C1 segment of cervical spinal cord (tissue), 14 donors: ENCODE measurements around the gene SORCS1.
A peak's percentile ranks its signal among the peaks of the same experiment; 100 is the strongest.

Experiments used
- DNase-seq, 14 donors: peaks; one replicate each; lab custom pipeline; 2025; lab: John Stamatoyannopoulos, UW

The SORCS1 gene

DNA sequence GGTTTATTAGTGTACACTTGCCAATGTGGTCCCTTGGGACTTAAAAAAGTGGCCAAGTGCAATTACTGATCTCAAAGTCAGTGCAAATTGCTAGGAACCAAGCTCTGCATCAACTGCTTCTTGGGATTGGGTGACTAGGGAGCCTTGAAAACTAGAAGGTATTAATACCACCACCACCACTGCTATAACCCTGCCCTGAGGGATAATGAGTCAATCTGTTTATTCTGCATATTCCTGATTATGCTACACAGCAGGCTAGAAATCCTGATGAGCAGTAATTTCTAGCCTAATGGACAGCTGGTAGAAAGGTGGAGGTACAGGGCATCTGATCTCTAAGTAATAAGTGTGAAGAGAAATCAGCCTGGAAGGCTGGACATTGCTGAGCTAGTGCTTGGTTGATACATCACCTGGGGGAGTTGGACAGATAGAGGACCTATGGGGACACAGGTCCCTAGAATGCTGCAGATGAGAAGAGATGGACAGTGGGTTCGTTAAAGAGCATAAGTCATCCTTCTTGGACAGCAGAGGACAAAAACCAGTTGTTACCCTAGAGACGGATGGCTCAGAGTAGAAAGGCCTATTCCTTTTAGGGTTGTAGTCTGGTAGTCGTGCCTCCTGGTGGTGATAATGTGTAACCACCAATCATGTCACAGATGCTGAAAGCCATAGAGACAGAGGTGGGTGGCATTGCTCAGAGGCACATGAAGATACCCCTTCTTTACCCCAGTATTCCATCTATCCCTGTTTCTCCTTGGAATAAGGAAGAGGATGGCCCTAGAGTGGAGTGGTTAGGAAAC, 554.8 kb downstream of the SORCS1 start:
- no peak for DNase-seq

DNA sequence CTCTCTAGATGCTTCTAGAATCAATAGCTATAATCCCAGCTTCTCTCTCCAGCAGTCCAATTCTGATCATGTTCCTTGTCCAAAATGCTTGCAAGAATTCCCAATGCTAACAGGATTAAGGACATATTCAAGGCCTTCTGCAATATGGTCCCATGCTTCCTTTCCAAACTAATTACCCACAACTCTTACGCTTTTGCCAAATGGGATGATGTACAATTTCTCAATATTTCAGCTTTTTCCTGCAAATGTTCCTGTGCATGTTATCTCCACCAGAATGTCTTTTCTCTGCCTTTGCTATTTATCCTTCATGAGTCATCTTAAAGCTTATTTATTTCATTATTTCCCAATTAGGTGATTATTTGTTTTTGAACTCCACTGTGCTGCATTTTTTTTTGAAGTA, 556.4 kb downstream of the SORCS1 start:
- no peak for DNase-seq

- no peak for DNase-seq
These were observed 569.2 kb downstream of the SORCS1 start for GRCh38 chr10:106595281-106595680.

DNA sequence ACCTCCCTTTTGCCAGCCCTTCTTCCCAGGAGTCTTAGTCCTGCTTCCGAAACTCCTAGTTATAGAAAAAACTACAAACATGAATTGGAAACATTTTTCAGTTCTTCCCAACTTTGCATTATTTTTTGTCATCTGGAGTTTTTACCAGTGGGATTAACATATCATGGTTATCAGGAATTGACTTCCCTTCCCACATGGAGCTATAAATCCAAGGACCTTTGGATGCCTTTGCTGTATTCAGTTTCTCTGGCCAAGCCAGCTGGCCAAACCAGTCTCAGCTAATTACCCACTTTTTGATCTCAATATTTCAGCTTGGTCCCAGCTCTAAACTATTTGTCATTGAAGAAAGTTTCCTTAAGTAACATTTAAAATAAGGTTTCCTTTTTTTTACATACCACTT, 570.6 kb downstream of the SORCS1 start:
- DNase-seq, result no peak

DNA sequence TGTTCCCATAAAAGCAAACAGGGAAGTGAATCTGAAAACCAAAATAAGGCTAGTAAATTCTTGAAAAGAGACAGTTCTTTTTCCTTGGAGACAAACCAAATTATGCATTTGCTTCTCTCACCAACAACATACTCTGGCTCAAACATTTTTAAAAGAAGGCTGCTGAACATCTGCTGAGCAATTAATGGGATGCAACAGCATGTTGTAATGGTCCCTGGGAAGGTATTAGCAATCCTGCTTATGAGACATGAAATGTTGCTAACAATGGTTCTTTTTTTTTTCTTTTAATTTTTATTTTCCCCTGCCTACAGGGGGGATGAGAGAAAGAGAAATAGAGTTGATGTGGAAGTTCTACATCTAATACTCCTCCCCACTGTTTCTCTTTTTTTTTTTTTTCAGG, 572.1 kb downstream of the SORCS1 start:
- no peak for DNase-seq

GRCh38 chr10:106582291-106582690, 582.2 kb downstream of the SORCS1 start:
- DNase-seq, result peak in 10 of 14 donors; percentile 5 to 58 (median 48)

DNA sequence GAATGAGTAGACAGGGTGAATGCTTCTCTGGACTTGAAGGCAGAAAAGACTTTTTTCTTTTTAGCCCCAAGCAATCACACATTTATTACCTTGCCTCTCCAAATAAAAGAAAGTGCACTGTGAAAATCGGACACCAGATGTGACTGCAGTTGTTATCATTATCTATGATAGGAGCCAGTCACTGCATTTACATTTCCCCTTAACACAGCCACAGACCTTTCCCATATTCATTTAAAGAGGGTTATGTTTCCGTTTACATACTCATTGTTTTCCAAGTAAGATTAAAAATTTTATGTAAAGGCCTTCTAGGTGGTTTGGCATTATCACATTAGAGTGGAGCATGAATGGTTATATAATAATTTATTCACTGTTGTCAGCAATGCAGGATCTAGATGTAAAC, 586.8 kb downstream of the SORCS1 start:
- no peak for DNase-seq

- DNase-seq, result no peak
These were observed 587.2 kb downstream of the SORCS1 start for GRCh38 chr10:106577266-106577665.

- no peak for DNase-seq
These were observed 588.0 kb downstream of the SORCS1 start for GRCh38 chr10:106576534-106576933.

DNA sequence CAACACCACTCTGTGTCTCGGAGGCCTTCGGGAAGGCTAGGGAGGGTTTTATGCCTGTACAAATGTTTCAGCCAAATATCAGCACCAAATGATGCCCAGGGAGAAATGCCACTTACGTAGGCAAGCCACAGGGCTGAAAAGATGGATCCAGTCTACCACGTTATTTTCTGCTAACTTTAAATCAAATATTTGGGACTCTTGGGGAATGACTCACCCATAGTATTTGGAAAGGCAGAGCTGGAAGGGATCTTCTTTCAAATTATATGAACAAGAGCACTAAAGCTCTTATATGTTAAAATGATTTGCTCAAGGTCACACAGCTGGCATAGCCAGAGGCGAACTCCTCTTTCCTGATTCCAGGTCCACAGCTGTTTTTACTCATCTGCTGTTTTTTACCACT, 591.4 kb downstream of the SORCS1 start:
- no peak for DNase-seq

GRCh38 chr10:106571192-106571946, 593.1 kb downstream of the SORCS1 start:
- peak in 7 of 14 donors; percentile 0 to 37 (median 4) for DNase-seq

DNA sequence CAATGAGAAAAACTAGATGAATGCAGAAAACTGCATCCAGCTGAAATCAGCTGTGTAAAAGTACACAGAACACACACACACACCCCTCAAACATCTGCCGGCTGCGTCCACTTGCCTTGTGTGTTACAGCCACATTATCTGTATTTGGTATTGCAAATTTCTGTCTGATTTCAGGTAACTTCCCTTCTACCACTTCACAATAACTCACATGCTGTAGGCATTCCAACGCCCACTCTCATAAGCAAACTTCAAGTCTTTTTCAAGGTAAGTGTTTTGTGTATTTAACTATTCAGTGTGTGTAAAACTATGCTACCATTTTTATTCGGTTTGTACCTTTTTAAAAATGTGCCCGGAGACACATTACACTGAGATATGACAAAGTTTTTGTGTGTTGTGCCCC, 594.2 kb downstream of the SORCS1 start:
- DNase-seq, result no peak

DNA sequence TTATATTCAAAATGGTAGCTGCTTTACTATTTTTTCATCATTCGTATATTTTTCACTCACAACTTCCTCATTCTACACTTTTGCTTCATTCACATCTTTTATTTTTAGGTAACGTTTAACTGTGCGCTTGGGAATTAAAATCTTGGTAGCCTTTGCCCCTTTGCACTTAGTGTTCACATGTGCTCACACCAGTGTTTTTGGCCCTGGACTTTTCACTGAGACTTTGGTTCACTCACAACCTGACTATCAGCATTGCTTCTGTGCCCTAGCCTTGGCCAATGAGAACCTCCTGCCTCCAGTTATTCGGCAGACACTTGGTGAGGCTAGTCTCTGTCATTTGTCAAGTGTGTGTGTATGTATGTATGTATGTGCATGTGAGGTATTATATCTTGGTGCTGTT, 596.9 kb downstream of the SORCS1 start:
- no peak for DNase-seq

DNA sequence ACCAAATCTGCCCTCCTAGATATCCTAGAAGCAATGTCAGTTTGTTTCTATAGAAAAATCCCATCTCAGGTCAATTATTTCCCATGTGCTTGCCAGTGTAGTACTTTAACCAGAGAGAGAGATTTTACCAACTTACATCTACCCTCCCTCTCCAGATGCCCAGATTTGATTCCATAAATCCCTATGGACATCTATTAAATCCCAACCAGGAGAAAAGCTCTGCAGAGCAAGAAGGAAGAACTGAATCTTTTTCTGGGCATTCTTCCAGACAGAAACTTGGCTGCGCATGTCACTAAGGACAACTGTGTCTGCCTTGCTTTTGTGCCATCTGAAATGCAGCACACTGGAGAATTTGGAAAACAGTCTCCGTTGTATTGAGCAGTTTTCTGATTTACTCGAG, 597.6 kb downstream of the SORCS1 start:
- peak in 9 of 14 donors; percentile 5 to 14 (median 7) for DNase-seq

DNA sequence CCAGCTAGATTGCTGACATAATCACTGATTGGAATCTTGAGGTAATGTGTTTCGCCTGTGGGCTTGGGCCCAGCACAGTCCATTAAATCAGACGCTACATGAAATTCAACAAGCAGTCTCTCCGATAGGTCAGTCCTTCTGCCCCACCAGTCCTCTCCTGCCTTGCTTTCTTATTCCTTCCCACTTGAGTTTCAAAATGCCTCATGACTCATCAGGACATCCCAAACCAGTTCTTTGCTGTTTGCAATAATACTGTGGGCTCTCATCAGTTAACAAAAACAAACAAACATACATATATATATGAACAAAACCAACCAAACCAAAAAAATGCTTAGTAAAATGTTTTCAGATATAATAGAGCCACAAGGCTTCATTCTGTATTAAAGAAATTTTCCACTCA, 599.0 kb downstream of the SORCS1 start:
- no peak for DNase-seq

DNA sequence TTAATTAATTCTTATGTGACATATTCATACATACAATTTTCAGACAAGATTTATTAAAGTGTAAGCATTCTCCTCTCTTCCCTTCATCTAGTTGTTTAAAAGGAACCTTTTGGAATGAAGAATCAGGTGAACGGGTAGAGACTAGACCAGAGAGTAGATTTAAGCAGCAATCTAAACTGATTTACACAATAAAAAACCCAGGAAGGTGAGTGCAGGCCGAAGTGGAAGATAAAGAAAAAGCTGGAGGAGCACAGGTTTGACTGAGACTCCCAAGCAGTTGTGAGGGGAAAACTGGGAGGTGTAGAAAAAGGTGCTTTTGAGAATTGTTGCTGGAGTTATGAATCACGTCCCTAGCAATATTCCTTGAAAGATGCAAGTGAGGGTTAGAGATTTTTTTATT, 601.1 kb downstream of the SORCS1 start:
- DNase-seq, result no peak

- DNase-seq, result no peak
These were observed 603.4 kb downstream of the SORCS1 start for GRCh38 chr10:106560925-106561640.

GRCh38 chr10:106559442-106559841, 605.1 kb downstream of the SORCS1 start:
- DNase-seq, result no peak

DNA sequence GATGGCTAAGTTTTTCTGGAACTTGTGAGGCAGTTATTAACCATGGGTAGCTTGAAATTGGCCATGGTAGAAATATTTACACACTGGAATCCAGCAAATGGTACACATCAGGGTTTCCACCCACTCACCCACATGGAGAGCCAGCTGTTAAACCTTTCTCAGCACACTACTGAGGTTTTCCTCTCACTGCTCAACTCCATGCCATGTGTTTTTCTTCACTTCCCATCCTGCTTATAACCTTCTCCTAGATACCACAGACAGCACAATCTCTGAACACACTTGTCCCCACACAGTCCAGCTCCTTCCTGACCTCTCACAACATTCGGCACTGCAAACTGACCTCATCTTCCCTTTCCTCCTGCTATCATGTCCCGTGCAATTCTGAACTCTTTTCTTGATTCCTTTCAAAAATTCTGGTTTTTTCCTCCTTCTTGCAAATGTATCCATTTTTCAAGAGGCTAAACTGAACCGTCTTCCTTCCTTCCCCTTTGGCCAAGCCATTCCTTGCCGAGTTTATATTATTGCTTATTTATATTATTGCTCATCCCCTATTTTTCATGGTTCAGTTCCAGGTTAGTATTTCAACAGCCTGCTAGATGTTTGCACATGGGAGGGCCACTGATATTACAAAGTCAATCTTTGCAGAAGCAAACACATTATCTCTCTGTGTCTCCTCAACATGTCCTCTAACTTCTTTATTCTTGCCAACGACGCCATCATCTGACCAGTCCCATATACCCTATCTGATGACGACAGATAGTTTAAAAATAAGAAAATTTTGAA, 606.4 kb downstream of the SORCS1 start:
- DNase-seq, result no peak

DNA sequence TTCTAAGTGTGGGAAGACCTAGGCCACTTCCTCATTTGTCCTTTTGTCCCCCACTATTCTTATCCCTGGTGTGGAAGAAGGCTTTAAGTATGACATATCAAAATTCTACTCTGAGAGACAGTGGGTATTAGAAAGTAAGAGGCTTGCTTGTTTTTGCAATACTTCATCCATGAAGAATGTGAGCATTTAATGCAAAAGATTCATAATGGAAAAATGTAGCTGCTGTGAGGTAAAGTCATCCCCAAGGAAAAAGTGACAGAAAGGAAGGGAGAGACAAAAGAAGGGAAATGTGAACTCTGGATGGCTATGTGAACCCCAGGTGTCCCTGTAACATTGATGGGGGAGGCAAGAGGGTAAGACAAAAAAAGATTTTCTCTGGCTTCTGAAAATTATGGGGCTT, 607.5 kb downstream of the SORCS1 start:
- DNase-seq, result no peak

DNA sequence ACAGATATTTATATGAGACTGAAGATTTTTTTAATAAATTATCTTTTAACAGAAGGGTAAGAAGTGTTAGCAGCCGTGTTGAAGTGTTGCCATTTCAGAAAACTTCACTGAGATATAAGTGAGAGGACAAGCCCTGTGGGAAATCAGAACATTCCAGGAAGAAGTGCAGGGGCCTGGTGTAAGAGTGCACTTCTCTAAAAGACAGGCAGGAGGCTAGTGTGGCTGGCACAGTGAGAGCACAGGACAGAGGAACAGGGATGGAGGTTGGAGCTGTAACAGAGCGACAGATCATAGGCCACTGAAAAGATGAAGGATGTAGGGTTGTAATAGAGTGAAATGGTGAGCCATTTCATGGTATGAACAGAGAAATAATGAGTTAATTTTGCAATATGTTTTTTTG, 608.9 kb downstream of the SORCS1 start:
- DNase-seq, result no peak
